ENCODE measurements around the gene PSORS1C1.

The PSORS1C1 gene

DNA sequence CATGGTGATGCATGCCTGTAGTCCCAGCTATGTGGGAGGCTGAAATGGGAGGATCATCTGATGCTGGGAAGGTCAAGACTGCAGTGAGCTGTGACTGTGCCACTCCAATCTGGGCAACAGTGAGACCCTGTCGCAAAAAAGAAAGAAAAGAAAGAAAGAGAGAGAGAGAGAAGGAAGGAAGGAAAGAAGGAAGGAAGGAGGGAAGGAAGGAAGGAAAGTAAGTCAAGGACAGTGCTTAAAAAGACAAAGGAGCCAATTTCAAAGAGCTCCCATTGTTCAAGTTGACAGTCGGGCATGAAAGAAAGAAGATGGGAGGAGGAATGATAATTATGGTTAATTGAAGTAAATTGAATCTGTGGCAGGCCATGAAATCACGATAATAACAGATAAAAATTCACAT is 18.4 kb upstream of the PSORS1C1 start:
- DNase-seq (ENCODE audit: low spot score) = no peak

DNA sequence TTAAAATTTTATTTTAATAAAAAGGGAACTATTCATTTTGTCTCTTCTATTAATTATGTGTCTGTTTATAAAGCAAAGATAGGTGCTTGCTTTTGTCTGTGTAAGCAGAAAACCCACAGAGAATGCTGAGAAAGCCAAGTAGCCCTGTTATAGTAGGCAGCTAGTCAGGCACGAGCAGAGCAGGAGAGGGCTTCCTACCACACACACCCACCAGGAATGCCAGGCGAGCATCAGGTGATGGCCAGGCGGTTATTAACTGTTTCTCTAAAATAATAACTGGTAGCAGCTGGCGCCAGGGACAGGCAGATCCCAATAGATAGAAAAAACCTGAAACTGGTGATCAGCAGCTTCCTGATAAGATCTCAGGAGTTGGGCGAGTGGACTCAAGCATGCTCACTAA is 17.9 kb upstream of the PSORS1C1 start:
- DNase-seq (ENCODE audit: low spot score) = no peak

DNA sequence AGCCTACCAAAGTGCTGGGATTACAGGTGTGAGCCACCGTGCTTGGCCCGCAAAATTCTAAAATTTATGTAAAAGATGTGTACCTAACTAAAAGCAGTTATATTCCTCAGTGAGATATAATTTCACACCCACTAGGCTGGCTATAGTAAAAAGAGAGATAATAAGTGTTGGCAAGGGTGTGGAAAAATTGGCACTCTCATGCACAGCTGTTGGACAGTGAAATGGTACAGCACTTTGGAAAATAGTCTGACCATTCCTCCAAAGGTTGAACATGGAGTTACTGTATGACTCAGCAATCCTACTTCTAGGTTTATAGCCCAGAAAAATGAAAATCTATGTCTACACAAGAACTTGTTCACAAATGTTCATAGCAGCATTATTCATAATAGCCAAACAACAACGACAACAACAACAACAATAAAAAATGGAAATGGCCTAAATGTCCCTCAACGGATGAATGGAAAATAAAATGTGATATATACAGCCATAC is 16.1 kb upstream of the PSORS1C1 start:
- no peak for DNase-seq (ENCODE audit: low spot score)

DNA sequence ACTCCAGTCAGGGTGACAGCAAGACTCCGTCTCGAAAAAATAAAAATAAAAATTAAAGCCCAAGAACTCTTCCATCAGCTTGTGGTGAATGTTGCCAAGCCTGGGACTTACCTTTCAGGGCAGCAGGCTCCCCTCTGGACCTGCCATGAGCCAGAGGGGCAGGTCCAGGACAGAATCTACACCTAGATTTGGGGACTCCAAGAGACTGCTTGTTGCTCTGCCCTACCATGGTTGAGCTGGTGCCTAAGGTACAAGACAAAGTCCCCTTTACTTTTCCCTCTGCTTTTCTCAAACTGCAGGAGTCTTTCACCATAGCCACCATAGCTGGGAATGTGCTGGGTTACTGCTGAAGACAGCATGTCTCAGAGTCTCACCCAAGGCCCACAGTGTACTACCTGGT is 11.5 kb upstream of the PSORS1C1 start:
- DNase-seq (ENCODE audit: low spot score) = no peak

DNA sequence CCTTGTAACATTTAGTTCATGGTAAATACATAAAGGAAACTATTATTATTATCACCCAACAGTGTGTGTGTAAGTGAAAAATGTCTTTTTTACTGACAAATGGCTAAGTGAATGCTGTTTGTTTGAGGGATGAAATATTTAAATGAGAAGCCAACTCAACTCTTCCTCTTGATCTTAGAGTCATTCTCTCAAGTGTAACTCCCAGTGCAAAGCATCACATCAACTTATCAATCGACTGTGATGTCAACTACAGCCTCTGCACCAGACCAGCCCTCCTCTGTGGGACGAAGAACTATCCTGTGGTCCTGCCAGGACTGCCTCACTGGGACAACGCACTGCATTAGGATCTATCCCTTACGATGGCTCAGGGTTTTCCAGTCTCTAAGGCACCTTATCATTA is 7.5 kb upstream of the PSORS1C1 start:
- DNase-seq (ENCODE audit: low spot score) = no peak

DNA sequence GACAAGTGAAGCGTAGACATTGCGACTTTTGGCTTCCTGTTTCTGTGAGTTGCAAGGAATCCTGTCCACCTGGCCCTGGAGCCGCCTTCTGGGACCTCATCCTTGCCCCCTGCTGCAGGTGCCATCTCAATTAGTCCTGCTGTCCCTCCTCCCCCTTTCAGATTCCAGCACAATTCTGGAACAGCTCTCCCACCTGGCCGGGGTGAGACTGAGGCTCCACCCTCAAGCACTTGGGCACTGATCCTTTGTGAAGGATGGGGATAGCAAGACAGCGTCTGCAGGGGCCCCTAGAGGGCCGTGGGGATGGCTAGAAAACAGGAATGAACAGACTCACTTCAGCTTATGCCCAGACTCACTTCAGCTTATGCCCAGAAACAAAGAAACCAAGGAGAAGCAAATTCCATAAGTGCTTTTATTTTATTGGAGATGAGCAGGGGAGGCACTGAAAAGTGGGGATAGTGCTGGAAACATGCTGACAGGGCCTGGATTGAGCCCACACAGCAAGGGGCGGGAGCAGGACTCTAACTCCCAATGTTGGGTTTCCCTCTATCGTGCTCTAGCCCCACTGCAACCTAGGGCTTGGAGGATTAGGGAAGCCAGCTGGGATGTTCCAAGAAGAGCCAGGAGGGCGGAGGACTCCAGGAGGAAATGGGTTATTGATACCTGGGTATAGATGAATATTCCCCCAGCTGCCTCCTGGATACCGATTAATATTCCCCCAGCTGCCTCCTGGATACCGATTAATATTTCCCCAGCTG is 3.6 kb upstream of the PSORS1C1 start:
- DNase-seq (ENCODE audit: low spot score) = no peak

DNA sequence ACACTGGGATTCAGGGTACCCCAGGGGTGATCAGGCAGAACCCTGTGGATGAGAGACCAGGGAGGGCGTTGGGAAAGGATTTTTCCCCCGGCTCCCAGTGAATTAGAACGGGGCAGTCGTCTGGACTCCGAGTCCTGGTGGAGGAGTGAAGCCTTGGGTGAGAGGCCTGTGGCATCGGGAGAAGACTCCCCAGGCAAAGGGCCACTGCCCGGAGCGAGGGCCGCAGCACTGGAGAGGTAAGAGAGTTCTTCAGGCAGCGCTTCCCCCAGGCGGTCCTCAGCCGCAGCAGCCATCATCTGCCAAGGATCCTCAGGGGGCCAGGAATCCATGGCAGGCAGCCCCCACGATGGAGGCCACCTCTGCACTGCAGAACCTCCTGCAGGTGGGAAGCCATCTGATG is 2.9 kb upstream of the PSORS1C1 start:
- no peak for DNase-seq (ENCODE audit: low spot score)

DNA sequence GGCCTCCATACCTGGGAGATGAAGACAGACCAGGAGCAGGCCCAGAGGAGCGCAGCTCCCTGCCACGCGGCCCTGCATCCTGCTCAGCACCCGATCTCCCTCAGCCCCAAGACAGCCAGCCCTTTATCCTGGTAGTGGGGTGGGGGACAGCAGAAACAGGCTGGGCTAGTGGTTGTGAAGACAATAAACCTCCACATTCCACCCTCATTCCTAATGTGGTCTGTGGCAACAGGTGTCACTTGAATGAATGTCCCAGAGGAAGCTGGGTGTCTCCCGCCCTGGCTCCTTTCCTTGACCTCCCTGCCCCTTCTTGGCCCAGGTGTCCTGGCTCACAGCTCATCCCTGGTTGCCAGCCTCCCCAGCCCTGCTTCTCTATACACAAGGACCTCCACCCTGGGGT is 2.1 kb upstream of the PSORS1C1 start, which contains the start of gene C6orf15:
TSS of gene C6orf15 (minus strand) at position 98 of the 400 bp plus-strand sequence. CDS start at position 78, 20 bp downstream.
- no peak for DNase-seq (ENCODE audit: low spot score)

DNA sequence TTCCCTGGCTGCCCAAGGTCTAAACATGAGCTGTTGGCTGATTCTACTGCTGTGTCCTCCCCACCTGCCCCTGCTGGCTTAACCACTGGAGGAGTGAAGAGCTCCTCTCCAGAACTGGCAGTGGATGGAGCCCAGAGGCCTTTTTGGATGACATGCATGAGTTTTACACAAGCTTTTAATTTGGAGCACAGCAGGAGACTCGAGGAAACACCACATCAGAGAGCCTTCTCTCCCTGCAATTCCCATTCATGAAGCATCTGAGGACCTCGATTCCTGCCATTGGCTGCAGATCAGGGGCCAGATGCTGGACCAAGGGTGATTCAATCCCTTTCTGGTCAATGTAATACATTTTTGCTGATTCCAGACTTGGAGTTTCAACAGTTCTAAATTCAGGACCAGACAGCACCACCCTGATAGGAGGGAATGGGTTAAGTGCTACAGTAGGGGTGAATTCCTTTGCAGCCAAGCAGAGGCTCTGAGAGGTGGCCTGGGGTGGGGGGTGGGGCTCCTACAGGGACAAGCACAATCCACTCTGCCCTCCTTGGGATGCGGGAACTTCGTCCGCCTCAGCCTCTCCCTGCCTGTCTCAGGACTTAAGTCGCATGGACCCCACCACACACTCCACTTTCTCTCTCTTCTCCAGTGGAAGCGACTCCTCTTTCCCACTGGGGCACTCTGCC is 599 bp upstream of the PSORS1C1 start:
- no peak for DNase-seq (ENCODE audit: low spot score)

DNA sequence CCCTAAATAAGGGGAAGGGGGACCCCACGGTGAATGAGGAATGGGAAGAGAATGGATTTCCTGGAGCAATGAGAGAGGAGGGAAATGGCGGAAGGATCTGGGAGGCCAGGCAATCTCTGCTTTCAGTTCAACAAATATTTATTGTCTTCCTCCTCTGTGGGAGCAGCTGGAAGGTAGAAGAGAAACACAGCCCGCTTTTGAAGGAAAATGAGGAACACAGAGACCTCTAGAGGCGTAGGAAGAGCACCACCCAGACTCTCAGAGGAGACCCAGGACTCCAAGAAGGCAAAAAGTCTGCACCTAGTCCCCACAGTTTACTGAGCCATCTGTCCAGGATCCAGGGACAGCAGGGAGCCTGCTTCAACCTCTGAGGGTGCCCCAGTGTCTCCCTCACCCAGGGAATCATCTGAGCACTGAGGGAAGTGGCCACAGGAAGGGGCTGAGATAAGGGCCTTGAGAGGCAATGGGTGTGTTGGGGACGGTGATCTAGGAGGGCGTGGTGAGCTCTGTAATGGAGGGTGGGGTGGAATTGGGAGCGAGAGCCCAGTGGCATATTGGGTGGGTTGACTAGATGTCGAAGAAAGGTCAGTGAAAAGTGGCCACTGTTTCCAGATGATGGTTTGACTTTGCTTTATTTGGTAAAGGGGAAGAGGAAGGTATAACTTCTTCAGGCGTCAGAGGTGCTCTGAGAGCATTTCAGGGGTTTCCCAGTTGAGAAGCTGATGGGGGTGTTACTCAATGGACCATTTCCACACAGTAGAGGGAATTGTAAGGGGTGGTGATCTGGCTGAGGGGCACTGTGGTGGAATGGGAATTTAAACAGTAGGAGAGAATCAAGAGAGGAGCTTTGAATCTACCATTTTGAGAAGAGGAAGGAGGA is 610 bp downstream of the PSORS1C1 start:
- DNase-seq (ENCODE audit: low spot score) = peak; percentile 50

DNA sequence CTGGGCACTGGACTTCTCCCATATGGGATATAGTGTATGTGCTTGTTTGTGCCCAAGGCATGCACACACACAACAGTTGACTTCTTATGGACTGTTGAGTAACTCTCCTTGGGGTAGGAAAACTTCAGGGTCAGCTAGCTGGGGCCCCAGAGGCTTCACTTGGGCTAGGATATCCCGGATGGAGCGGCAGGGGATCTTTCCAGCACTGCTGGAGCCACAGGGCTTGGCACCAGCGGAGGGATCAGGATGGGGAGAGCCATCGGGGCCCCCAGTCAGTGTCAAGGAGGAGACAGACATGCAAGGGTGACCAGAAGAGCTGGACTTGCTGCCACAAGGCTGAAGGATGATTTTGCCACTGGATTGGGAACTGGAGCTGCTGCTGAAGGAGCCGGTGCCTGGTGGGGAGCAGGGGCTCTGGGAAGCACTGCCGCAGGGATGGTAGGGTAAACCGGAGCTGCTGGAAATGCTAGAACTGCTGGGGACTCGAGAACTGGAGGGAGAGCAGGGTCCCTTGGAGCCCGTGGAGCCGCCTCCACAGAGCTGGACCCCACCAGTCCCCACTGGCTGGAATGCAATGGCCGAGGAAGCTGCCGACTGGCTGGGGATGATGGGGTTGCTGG is 1.5 kb downstream of the PSORS1C1 start:
- DNase-seq (ENCODE audit: low spot score) = no peak

DNA sequence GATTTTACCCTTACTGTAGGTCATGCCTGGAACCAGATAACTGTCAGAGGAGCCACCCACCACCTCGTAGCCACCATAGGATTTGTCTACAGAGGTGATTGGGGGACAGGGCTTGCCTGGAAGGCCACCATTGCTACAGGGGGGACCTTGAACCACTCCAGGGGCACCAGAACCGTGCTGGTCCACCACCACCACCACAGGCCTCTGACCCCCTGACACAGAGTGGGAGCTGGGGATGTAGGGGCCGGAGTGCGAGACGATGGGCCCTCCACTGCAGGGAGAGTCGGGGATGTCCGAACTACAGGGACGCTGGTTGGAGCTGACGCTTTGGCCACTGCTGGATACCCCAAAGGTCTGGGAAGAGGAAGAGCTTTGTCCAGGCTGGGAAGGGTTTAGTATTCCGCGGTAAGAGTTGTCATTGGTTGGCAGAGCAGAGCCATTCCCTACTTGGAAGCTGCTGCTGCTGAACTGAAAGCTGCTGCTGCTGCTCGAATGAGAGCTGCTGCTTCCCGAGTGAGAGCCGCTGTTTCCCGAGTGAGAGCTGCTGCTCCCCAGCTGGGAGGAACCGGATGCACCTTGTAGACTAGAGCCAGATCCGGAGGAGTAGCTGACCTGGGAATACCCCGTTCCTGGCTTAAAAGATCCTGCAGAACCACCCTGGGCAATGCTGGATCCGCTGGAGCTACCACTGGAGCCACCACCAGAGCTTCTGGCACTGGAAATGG is 2.2 kb downstream of the PSORS1C1 start:
- no peak for DNase-seq (ENCODE audit: low spot score)

DNA sequence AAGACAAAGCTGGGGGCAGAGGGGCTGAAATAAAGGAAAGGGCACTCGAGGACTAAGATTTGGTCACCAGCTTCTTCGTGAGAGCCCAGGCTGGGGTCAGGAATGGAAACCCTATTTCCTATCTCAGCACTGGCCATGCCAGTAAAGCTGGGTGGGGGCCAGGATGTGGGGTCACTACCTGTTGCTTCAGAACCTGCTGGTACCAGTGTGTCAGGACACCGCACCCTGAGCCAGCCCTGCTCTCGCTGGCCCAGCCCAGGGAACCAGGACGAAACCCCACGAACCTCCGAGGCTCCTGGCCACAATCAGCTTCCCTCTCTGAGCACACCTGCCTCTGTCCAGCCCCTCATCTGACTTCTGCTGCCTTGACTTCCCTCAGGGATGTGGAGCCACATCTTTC is 3.6 kb downstream of the PSORS1C1 start:
- DNase-seq (ENCODE audit: low spot score) = no peak

DNA sequence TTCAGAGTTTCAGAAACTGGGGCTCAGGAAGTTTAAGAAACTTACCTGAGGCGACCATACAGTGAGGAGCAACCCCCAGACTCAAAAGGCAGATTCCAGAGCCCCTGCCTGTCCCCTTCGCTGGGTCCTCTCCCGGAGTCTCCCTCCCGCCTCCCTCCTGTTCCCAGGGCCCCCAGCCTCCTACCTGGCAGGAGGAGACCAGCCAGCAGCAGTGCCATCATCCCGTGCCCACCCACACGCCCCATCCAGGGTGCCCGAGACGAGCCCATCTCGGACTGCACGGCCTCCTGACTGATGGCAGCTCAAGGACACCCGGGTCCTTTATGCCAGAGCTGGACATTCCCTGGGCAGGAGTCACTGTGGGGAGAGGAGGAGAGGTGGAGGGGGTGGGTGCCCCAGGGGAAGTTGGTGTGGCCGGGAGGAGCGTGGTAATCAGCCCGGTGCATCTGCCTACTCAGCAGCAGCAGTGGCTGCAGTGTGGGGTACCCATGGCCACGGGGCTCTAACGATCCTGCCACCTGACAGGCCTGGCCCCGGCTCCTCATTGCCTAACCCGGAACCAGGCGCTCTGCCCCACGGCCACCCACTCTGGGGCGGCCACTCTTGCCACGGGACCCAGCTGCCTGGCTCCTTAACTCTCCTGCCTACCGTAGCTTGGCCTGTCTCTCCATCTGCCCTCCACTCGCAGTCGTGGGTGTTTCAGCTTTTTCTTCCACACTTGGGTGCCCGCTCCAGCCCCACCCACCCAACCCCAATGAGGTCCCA is 5.7 kb downstream of the PSORS1C1 start, which contains the start of gene CDSN:
TSS of gene CDSN (minus strand) at position 296 of the 765 bp plus-strand sequence. CDS start at position 269, 27 bp downstream.
- DNase-seq (ENCODE audit: low spot score) = no peak

DNA sequence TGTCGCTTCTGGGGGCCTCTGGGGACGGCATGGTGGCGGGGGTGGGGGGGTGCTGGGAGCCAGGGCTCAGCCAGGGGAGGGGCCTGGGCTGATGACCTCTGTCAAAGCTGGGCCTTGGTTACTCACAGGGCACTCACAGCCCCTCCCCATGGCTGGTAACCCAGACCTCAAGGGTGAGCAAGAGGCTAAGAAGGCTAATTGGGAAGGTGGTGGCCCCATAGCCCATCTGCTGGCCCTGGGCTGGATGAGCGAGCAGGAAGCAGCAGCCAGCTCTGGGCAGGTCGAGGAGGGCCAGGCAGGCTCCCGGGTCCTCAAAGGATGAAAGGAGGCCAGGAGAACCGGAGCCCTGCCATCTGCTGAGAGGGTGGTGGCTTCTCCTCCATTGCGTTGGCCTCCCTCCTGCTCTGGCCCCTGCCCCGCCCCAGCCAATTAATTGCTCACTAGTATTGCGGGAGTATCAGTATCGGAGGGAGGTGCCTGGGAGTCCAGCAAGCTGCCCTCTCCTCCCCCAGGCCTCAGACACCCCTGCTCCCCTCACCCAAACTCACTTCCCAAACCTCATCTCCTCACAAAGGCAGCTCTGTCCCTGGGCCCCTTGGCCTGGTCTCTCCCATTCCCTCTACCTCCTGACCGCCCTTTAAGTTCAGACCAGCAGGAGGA is 6.7 kb downstream of the PSORS1C1 start:
- no peak for DNase-seq (ENCODE audit: low spot score)

DNA sequence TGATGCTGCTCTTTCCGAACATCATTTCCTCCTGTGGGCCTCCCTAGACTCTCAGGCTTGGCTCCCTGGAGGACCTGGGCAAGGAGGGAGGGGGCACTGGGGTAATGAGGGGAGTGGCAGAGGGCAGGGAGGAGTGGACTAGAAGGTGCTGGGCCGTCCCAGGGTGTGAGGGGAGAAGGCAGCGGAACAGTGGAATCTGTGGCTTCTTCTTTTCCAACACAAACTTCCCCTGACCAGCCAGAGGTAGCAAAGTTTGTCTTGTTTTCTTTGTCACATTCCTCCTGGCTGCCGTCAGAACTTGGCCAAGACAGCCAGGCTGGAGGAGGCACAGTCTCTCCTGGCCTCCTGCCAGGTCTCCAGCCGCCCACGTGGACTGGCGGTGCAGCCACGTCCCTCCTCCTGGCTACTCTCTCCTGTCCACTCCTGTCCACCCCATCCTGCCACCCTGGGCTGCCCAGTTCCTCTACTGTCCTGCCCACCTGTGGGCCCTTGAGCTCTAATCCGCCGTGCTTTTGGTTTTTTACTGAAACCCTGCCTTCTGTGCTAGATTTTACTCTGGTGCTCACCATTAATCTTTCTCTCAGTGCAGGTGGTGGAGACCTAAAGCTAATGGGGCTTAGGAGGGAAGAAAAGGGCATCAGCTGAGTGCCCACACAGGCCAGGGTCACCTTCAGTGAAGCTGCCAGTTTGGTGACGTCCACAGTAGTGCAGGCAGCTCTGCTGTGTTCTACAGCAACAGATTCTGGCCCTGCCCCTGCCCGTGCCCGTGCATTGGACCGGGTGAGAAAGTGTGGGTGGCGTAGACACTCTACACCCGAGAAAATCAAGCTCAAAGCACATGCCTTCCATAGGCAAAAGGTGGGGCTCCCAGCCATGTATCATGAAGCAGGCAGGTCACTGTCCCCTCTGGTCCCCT is 8.4 kb downstream of the PSORS1C1 start:
- peak; percentile 65 for DNase-seq (ENCODE audit: low spot score)

DNA sequence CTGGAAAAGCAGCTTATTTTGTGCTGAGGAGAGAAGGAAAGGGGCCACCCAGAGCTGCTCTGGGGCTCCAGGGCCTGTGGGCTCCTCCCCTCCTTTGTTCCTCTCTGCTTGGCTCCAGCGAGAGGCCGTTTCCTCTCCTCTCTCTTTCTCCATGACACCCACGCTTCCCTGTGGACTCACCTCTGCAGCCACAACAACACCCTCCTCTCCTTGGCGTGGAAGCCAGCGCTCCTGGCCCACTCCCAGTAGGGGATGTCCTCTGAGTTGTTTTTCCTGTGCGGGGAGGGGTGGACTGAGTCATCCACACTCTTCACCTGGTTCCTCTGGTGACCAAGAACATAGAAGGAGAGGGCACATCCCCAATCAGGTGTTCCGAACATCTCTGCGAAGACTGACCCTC is 10.6 kb downstream of the PSORS1C1 start:
- no peak for DNase-seq (ENCODE audit: low spot score)

DNA sequence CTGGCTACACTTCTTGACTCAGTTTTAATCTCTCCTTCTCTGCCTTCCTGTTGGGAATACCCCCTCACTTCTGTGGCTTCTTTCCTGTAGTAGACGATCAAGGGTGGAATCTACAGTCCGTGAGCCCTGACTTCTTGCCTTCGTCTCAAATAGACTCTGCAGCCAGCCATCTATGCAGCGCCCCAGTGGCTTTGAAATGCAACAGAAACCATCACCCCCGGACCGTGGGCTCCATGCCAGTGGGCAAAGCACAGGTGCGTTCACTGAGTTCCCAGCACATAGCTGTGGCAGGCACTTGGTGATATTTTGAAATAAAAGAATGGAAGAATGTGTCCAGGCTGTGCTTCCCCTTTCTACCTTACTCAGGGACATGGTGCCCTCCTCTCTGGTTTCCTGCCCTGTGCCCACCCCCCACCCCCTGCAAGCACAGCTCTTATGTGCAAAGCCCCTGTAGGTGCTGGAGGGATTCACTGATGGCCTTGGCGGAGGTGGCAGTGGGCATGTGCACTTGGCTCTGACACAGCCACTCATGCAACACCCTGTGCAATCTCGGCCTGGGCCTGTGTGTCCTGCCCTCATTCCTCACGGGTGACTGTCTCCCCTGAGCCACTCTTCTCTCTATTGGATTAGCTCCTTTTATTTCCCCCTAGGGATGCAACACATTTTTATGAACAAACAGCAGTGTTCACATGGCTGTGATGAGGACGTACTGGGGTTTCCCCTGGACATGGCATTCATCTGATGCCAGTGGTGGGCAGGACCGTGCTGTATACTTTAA is 11.2 kb downstream of the PSORS1C1 start:
- no peak for DNase-seq (ENCODE audit: low spot score)
